Measurements from ENCODE around the gene AUH. TPM values are rescaled to one million over a fixed set of nuclear protein-coding genes. Genes with fewer than 3 reads are reported as not detected.

AUH gene
- total RNA-seq, 4 donors from 2014 or later = 37.1 to 59.9 (median 49.7) TPM

- peak; percentile 42 to 92 (median 72) for DNase-seq
- peak in 1 of 2 donors; percentile 40 for TF ChIP-seq POLR2A (IDR thresholded peaks at IDR 0.05)
- TF ChIP-seq, protein P1, sequence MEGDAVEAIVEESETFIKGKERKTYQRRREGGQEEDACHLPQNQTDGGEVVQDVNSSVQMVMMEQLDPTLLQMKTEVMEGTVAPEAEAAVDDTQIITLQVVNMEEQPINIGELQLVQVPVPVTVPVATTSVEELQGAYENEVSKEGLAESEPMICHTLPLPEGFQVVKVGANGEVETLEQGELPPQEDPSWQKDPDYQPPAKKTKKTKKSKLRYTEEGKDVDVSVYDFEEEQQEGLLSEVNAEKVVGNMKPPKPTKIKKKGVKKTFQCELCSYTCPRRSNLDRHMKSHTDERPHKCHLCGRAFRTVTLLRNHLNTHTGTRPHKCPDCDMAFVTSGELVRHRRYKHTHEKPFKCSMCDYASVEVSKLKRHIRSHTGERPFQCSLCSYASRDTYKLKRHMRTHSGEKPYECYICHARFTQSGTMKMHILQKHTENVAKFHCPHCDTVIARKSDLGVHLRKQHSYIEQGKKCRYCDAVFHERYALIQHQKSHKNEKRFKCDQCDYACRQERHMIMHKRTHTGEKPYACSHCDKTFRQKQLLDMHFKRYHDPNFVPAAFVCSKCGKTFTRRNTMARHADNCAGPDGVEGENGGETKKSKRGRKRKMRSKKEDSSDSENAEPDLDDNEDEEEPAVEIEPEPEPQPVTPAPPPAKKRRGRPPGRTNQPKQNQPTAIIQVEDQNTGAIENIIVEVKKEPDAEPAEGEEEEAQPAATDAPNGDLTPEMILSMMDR (IDR thresholded peaks at IDR 0.05) = peak in 1 of 6 experiments; percentile 15
- H3K27me3 ChIP-seq = no peaks in the 10 kb centered on the region
- peak overlapping the region in 3 of 4 donors; percentile 97 to 98 (median 98) for H3K27ac ChIP-seq
- H3K9me3 ChIP-seq = no peaks in the 10 kb centered on the region
- H3K4me1 ChIP-seq = peaks cover 10 to 45% (median 16%) of the 10 kb centered on the region in 4 donors
- H3K36me3 ChIP-seq = no peaks in the 10 kb centered on the region
- H3K4me3 ChIP-seq = no peak overlapping the region
Observed at GRCh38 chr9:91197232-91198181, 164.2 kb downstream of the AUH start.

- Histone ChIP-seq H3K9me3 (no peaks in the 10 kb centered on the region), H3K27ac (peak overlapping the region; percentile 32 to 98 (median 98)), H3K4me3 (no peak overlapping the region), H3K4me1 (peaks cover 16 to 52% (median 23%) of the 10 kb centered on the region in 4 donors), H3K27me3 (no peaks in the 10 kb centered on the region), H3K36me3 (no peaks in the 10 kb centered on the region)
- no peak for TF ChIP-seq POLR2A (IDR thresholded peaks at IDR 0.05)
- TF ChIP-seq, protein P1 (IDR thresholded peaks at IDR 0.05) = no peak
- no peak for DNase-seq
Observed at GRCh38 chr9:91196103-91196950, 165.4 kb downstream of the AUH start.

DNA sequence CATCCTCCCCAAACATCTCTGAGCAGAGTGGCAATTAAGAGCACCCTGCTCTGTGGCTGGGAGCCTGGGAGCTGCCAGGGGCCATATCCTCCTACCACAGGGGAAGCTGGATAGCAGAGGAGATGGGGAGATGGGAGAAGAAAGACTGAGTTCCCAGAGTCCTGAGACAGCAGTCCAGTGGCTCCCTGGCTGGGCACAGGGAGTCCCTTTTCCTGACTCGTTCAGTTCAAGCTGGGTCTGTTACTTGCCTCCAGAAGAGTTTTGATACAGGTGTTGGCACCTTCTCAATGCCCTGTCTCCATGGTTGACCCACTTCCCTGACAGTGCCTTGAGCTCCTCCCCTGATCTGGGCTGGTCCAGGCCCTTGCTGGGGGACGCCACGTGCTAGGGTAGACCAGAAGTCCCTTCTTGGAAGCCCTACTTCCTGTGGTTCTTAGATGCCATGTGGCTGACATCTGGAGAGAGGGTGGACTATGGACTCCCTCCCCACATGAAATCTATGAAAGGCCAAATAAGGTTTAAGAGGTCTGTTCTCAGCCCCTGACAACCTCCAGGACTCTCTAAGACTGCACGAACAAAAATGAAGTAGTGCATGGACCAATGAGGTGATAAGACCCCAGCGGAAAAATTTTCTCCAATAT, 166.2 kb downstream of the AUH start:
- H3K9me3 ChIP-seq = no peaks in the 10 kb centered on the region
- peak overlapping the region; percentile 39 to 98 (median 98) for H3K27ac ChIP-seq
- no peak for DNase-seq
- no peaks in the 10 kb centered on the region for H3K27me3 ChIP-seq
- no peaks in the 10 kb centered on the region for H3K36me3 ChIP-seq
- TF ChIP-seq POLR2A (IDR thresholded peaks at IDR 0.05) = no peak
- H3K4me3 ChIP-seq = no peak overlapping the region
- peaks cover 16 to 52% (median 23%) of the 10 kb centered on the region in 4 donors for H3K4me1 ChIP-seq

DNA sequence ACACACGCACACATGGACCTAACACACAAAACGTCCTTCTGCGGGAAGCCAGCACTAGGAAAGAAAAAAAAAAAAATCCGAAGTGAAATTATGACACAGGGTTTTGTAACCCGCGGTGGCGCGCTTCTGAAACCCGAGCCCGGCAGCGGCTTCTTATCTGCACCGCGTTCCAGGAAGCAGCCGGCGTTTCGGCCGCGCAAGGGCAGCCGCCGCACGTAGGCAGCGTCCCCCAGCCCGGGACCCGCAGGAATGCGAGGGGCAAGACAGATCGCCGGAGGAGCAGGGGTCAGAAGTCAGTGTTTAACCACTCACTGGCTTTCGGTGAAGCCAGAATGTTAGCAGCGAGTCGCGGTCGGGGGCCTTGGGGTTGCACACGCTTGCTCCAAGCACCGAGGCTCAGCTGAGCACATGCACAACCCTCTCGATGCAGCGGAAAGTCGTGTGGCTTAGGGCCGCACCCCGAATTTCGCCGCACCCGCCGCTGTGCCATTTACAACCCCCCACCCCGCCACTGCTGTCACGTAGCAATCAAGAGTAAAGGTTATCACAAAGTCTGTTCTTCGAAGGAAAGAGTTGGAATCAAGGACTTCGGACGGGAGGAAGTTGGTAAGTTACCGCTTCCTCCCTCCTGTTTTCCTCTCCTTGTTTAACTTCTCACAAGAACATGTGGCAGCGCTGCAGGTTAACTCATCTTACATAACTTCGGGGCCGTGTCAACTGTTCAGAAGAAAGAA, 167.9 kb downstream of the AUH start:
- no peaks in the 10 kb centered on the region for H3K9me3 ChIP-seq
- peak; percentile 79 to 94 (median 93) for DNase-seq
- TF ChIP-seq, protein P1 (IDR thresholded peaks at IDR 0.05) = peak in 1 of 6 experiments; percentile 8
- TF ChIP-seq POLR2A (IDR thresholded peaks at IDR 0.05) = peak; percentile 77 to 85
- peaks cover 16 to 51% (median 23%) of the 10 kb centered on the region in 4 donors for H3K4me1 ChIP-seq
- peak overlapping the region; percentile 41 to 50 (median 46) for H3K4me3 ChIP-seq
- H3K27ac ChIP-seq = peak overlapping the region; percentile 94 to 98 (median 98)
- no peaks in the 10 kb centered on the region for H3K27me3 ChIP-seq
- H3K36me3 ChIP-seq = no peaks in the 10 kb centered on the region

- no peaks in the 10 kb centered on the region for H3K27me3 ChIP-seq
- TF ChIP-seq, protein P1 (IDR thresholded peaks at IDR 0.05) = peak in 2 of 6 experiments; percentile 11 to 34
- peak; percentile 39 to 85 for TF ChIP-seq POLR2A (IDR thresholded peaks at IDR 0.05)
- no peaks in the 10 kb centered on the region for H3K36me3 ChIP-seq
- peak overlapping the region; percentile 94 to 98 (median 98) for H3K27ac ChIP-seq
- DNase-seq = peak; percentile 60 to 89 (median 81)
- peaks cover 16 to 44% (median 23%) of the 10 kb centered on the region in 4 donors for H3K4me1 ChIP-seq
- no peaks in the 10 kb centered on the region for H3K9me3 ChIP-seq
- H3K4me3 ChIP-seq = peak overlapping the region; percentile 41 to 50 (median 46)
Observed at GRCh38 chr9:91193087-91193657, 168.5 kb downstream of the AUH start.

All from Peyer's patch (tissue), 4 donors.